ENCODE results near the gene NLRP10. TPM values are rescaled to one million over a fixed set of nuclear protein-coding genes. Genes with fewer than 3 reads are reported as not detected.
A peak's percentile ranks its signal among the peaks of the same experiment; 100 is the strongest.

Gene NLRP10
- total RNA-seq, 1 donor from 2014 or later, result not detected

DNA sequence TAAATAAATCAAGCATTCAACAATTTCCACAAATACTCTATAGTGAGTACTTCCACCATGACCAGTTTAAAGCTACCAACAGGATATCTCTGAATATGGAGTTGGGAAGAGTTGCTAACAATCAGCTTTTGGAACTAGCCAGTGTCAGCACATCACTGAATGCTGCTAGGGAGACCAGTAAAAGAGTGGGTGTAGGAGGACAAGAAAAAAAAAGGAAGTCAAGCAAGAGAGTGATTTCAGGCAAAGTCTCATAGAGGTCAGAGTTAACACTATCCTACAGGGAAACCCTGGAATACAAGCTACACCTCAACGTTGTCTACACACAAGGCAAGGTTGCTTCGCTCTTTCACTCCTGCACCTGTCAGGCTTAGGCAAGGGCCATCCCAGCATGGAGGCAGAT is 46.1 kb upstream of the NLRP10 start:
- H3K4me2 ChIP-seq, result no peak overlapping the region
- H3K9me3 ChIP-seq (ENCODE audit: low read depth), result no peaks in the 10 kb centered on the region
- TF ChIP-seq EZH2phosphoT487 (IDR thresholded peaks at IDR 0.05) (no peak), EZH2 (IDR thresholded peaks at IDR 0.05) (no peak)
- TF ChIP-seq, protein P1, sequence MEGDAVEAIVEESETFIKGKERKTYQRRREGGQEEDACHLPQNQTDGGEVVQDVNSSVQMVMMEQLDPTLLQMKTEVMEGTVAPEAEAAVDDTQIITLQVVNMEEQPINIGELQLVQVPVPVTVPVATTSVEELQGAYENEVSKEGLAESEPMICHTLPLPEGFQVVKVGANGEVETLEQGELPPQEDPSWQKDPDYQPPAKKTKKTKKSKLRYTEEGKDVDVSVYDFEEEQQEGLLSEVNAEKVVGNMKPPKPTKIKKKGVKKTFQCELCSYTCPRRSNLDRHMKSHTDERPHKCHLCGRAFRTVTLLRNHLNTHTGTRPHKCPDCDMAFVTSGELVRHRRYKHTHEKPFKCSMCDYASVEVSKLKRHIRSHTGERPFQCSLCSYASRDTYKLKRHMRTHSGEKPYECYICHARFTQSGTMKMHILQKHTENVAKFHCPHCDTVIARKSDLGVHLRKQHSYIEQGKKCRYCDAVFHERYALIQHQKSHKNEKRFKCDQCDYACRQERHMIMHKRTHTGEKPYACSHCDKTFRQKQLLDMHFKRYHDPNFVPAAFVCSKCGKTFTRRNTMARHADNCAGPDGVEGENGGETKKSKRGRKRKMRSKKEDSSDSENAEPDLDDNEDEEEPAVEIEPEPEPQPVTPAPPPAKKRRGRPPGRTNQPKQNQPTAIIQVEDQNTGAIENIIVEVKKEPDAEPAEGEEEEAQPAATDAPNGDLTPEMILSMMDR (IDR thresholded peaks at IDR 0.05), result no peak
- no peaks in the 10 kb centered on the region for H4K20me1 ChIP-seq (ENCODE audit: low read depth)
- H3K27ac ChIP-seq, result no peak overlapping the region
- no peaks in the 10 kb centered on the region for H3F3A ChIP-seq (ENCODE audit: low read depth)
- no peak overlapping the region for H3K4me3 ChIP-seq
- Mint-ChIP-seq H3K36me3 (no peaks in the 10 kb centered on the region), H3K27ac (no peak overlapping the region), H3K9me3 (no peaks in the 10 kb centered on the region), H3K4me1 (peaks cover 2% of the 10 kb centered on the region), H3K27me3 (ENCODE audit: insufficient read depth, low read depth) (peaks cover 14% of the 10 kb centered on the region), H3K4me3 (no peak overlapping the region)
- H3K79me2 ChIP-seq (ENCODE audit: low read depth), result no peaks in the 10 kb centered on the region
- H3K36me3 ChIP-seq, result no peaks in the 10 kb centered on the region
- no peak overlapping the region for H3K9ac ChIP-seq
- H2AFZ ChIP-seq (replicated peaks), result no peak overlapping the region
- peaks cover 15% of the 10 kb centered on the region for H3K27me3 ChIP-seq
- no peak for DNase-seq (ENCODE audit: low spot score)
- H3K4me1 ChIP-seq, result no peaks in the 10 kb centered on the region

DNA sequence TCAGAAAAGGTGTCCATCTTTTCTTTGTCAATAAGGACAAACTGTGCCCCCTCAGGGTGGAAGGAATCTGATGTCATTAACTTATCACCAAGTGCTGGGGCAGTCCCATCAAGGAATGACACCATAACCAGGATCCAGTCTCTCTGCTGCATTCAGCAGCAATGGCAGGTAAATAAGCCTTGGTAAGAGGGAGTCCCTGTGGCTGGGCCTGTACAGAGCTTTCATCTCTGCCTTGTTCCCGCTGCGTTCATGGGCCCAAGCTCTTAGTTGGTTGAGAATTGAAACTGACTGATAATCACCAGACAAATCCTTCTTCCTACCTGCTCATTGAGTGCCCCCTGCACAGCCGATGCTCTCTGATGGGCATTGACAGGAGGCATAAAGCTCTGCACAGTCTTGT is 44.6 kb upstream of the NLRP10 start:
- H3K4me1 Mint-ChIP-seq, result peaks cover 2% of the 10 kb centered on the region
- no peak overlapping the region for H3K27ac Mint-ChIP-seq

DNA sequence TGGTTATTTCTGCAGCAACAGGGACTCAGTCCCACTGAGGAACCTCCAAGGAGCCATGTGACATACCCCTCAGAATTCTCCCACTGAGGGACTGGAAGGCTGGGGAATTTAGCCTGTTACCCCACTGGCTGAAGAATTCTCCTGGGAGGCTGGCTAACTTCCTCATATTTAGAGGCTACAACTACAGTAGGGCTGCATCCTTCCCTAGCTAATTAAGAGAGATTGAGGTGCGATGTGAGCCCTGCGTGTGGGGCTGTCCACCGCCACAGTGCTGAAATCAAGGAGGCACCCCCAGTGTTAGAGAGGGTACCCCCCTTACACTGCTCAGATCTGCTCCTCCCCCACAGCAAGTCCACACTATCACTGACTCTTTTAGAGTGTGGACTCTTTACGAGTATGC is 43.0 kb upstream of the NLRP10 start:
- Histone ChIP-seq H3K4me1 (no peaks in the 10 kb centered on the region), H3K36me3 (no peaks in the 10 kb centered on the region), H3K4me3 (no peak overlapping the region), H3K27me3 (no peaks in the 10 kb centered on the region), H3K27ac (no peak overlapping the region), H3K9ac (no peak overlapping the region), H2AFZ (replicated peaks) (no peak overlapping the region), H4K20me1 (ENCODE audit: low read depth) (no peaks in the 10 kb centered on the region), H3F3A (ENCODE audit: low read depth) (no peaks in the 10 kb centered on the region), H3K79me2 (ENCODE audit: low read depth) (no peaks in the 10 kb centered on the region), H3K4me2 (no peak overlapping the region), H3K9me3 (ENCODE audit: low read depth) (no peaks in the 10 kb centered on the region)
- Mint-ChIP-seq H3K27me3 (ENCODE audit: insufficient read depth, low read depth) (peaks cover 4% of the 10 kb centered on the region), H3K4me1 (no peaks in the 10 kb centered on the region), H3K9me3 (no peaks in the 10 kb centered on the region), H3K36me3 (no peaks in the 10 kb centered on the region), H3K27ac (no peak overlapping the region), H3K4me3 (no peak overlapping the region)
- DNase-seq (ENCODE audit: low spot score), result peak; percentile 34
- TF ChIP-seq, protein P1 (IDR thresholded peaks at IDR 0.05), result no peak
- TF ChIP-seq EZH2 (IDR thresholded peaks at IDR 0.05), result no peak
- TF ChIP-seq EZH2phosphoT487 (IDR thresholded peaks at IDR 0.05), result no peak

More for the DNA sequence above, 44.6 kb upstream of the NLRP10 start:
- TF ChIP-seq, protein P1 (IDR thresholded peaks at IDR 0.05), result no peak
- TF ChIP-seq EZH2 (IDR thresholded peaks at IDR 0.05) (no peak), EZH2phosphoT487 (IDR thresholded peaks at IDR 0.05) (no peak)
- no peak overlapping the region for H3K4me3 ChIP-seq
- H3F3A ChIP-seq (ENCODE audit: low read depth), result no peaks in the 10 kb centered on the region
- no peaks in the 10 kb centered on the region for H3K4me1 ChIP-seq
- no peak overlapping the region for H3K9ac ChIP-seq
- Mint-ChIP-seq H3K36me3 (no peaks in the 10 kb centered on the region), H3K9me3 (no peaks in the 10 kb centered on the region), H3K27me3 (ENCODE audit: insufficient read depth, low read depth) (peaks cover 12% of the 10 kb centered on the region), H3K4me3 (no peak overlapping the region)
- no peak overlapping the region for H3K27ac ChIP-seq
- H3K9me3 ChIP-seq (ENCODE audit: low read depth), result no peaks in the 10 kb centered on the region
- no peak overlapping the region for H2AFZ ChIP-seq (replicated peaks)
- no peaks in the 10 kb centered on the region for H3K27me3 ChIP-seq
- H3K4me2 ChIP-seq, result no peak overlapping the region
- no peak for DNase-seq (ENCODE audit: low spot score)
- H4K20me1 ChIP-seq (ENCODE audit: low read depth), result no peaks in the 10 kb centered on the region
- H3K79me2 ChIP-seq (ENCODE audit: low read depth), result no peaks in the 10 kb centered on the region
- H3K36me3 ChIP-seq, result no peaks in the 10 kb centered on the region
